Parathyroid adenoma (tissue), 2 donors: ENCODE measurements around the gene DDR1.
A peak's percentile ranks its signal among the peaks of the same experiment; 100 is the strongest.
"Not testable (repeated sequence)": the region's sequence is repeated elsewhere in the genome, so short reads cannot be mapped to it uniquely, and the experiment has no call there.

ENCODE experiments used
- H2AFZ ChIP-seq: fragments of 300-600 bp; sonication (generic); one replicate; pipeline ENCODE4 v1.7.0; 2017; ENCODE audit warnings: antibody characterized with exemption, mild to moderate bottlenecking
- H3K27ac ChIP-seq: fragments of 300-600 bp; sonication (generic); one replicate; pipeline ENCODE4 v1.7.0; 2017
- H3K27me3 ChIP-seq: fragments of 300-600 bp; sonication (generic); one replicate; pipeline ENCODE4 v1.7.0; 2017; ENCODE audit warnings: low read length; ENCODE audit not compliant: control insufficient read depth, insufficient read depth
- H3K36me3 ChIP-seq: fragments of 300-600 bp; sonication (generic); one replicate; pipeline ENCODE4 v1.7.0; 2017; ENCODE audit warnings: low read length; ENCODE audit not compliant: control insufficient read depth, insufficient read depth
- H3K4me1 ChIP-seq: fragments of 300-600 bp; sonication (generic); one replicate; pipeline ENCODE4 v1.7.0; 2017; ENCODE audit warnings: control low read depth
- H3K4me2 ChIP-seq: fragments of 300-600 bp; sonication (generic); one replicate; pipeline ENCODE4 v1.7.0; 2017; ENCODE audit warnings: low read length
- H3K4me3 ChIP-seq: fragments of 300-600 bp; sonication (generic); one replicate; pipeline ENCODE4 v1.7.0; 2017; ENCODE audit warnings: low read depth, low read length
- H3K79me2 ChIP-seq: fragments of 300-600 bp; sonication (generic); one replicate; pipeline ENCODE4 v1.7.0; 2017; ENCODE audit warnings: control low read depth
- H3K9ac ChIP-seq: fragments of 300-600 bp; sonication (generic); one replicate; pipeline ENCODE4 v1.7.0; 2017; ENCODE audit warnings: mild to moderate bottlenecking
- H3K9me3 ChIP-seq: fragments of 300-600 bp; sonication (generic); one replicate; pipeline ENCODE4 v1.7.0; 2017; ENCODE audit warnings: low read length; ENCODE audit not compliant: control insufficient read depth
- CTCF ChIP-seq: fragments of 300-600 bp; sonication (generic); IDR thresholded peaks from one replicate; pipeline ENCODE4 v1.7.0; 2017; ENCODE audit warnings: antibody characterized with exemption, mild to moderate bottlenecking
- donor health status: primary hyperparathyroidism.

Gene DDR1

GRCh38 chr6:30900863-30901417 is 16.6 kb downstream of the DDR1 start:
- H3K79me2 ChIP-seq = no peaks in the 10 kb centered on the region
- H2AFZ ChIP-seq = no peak overlapping the region
- H3K4me3 ChIP-seq = no peak overlapping the region
- H3K4me2 ChIP-seq = no peak overlapping the region
- H3K9ac ChIP-seq = no peak overlapping the region
- no peak overlapping the region for H3K27ac ChIP-seq
- no peaks in the 10 kb centered on the region for H3K27me3 ChIP-seq
- no peaks in the 10 kb centered on the region for H3K9me3 ChIP-seq
- TF ChIP-seq CTCF = no peak
- H3K36me3 ChIP-seq = no peaks in the 10 kb centered on the region
- H3K4me1 ChIP-seq = no peaks in the 10 kb centered on the region

GRCh38 chr6:30901436-30901835 is 17.1 kb downstream of the DDR1 start:
- H3K79me2 ChIP-seq = no peaks in the 10 kb centered on the region
- no peak overlapping the region for H3K4me2 ChIP-seq
- H3K4me1 ChIP-seq = no peaks in the 10 kb centered on the region
- no peak overlapping the region for H3K4me3 ChIP-seq
- no peaks in the 10 kb centered on the region for H3K36me3 ChIP-seq
- H3K9ac ChIP-seq = no peak overlapping the region
- no peaks in the 10 kb centered on the region for H3K9me3 ChIP-seq
- TF ChIP-seq CTCF = no peak
- H3K27ac ChIP-seq = no peak overlapping the region
- no peak overlapping the region for H2AFZ ChIP-seq
- no peaks in the 10 kb centered on the region for H3K27me3 ChIP-seq

- not testable (repeated sequence) for H3K79me2 ChIP-seq, H3K4me3 ChIP-seq, H3K36me3 ChIP-seq, H3K4me1 ChIP-seq, H2AFZ ChIP-seq, H3K4me2 ChIP-seq, H3K9me3 ChIP-seq, H3K27ac ChIP-seq, H3K27me3 ChIP-seq, H3K9ac ChIP-seq
Measured at GRCh38 chr6:30902196-30902595, 17.9 kb downstream of the DDR1 start.

GRCh38 chr6:30902709-30903108 is 18.4 kb downstream of the DDR1 start:
- H3K4me3 ChIP-seq = no peak overlapping the region
- H3K79me2 ChIP-seq = no peaks in the 10 kb centered on the region
- H3K27me3 ChIP-seq = no peaks in the 10 kb centered on the region
- H3K36me3 ChIP-seq = no peaks in the 10 kb centered on the region
- H3K9me3 ChIP-seq = no peaks in the 10 kb centered on the region
- TF ChIP-seq CTCF = no peak
- H3K27ac ChIP-seq = no peak overlapping the region
- H3K9ac ChIP-seq = no peak overlapping the region
- no peaks in the 10 kb centered on the region for H3K4me1 ChIP-seq
- no peak overlapping the region for H3K4me2 ChIP-seq
- no peak overlapping the region for H2AFZ ChIP-seq

GRCh38 chr6:30903236-30903635 is 18.9 kb downstream of the DDR1 start:
- no peak overlapping the region for H3K4me3 ChIP-seq
- H2AFZ ChIP-seq = no peak overlapping the region
- no peak overlapping the region for H3K9ac ChIP-seq
- no peaks in the 10 kb centered on the region for H3K36me3 ChIP-seq
- no peak overlapping the region for H3K27ac ChIP-seq
- H3K9me3 ChIP-seq = no peaks in the 10 kb centered on the region
- no peaks in the 10 kb centered on the region for H3K4me1 ChIP-seq
- H3K27me3 ChIP-seq = no peaks in the 10 kb centered on the region
- TF ChIP-seq CTCF = no peak
- no peak overlapping the region for H3K4me2 ChIP-seq
- H3K79me2 ChIP-seq = peaks cover 2% of the 10 kb centered on the region

GRCh38 chr6:30907290-30907757 is 23.0 kb downstream of the DDR1 start:
- not testable (repeated sequence) for H3K9ac ChIP-seq, H3K9me3 ChIP-seq, H3K27ac ChIP-seq, H3K36me3 ChIP-seq, H3K27me3 ChIP-seq, H3K4me1 ChIP-seq, H3K79me2 ChIP-seq
- Histone ChIP-seq H2AFZ (peak overlapping the region; percentile 95), H3K4me2 (peak overlapping the region; percentile 55), H3K4me3 (peak overlapping the region; percentile 92)
